Measurements from ENCODE around the gene RSBN1L.

DNA sequence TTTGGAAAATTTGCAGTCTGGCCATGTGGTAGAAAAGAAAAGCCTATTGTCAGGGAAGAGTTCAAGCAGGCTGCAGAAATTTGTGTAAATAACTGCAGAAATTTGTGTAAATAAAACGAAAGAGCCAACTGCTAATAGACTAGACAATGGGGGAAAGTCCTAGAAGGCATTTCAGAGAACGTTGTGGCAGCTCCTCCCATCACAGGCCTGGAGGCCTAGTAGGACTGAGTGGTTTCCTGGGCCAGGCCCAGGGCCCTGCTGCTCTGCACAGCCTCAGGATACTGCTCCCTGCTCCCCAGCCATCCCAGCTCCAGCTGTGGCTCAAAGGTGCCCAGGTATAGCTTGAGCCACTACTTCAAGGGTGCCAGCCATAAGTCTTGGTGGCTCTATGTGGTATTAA, 50.9 kb downstream of the RSBN1L start:
- TF ChIP-seq PPARA (CRISPR knock-in tag; IDR thresholded peaks at IDR 0.05; ENCODE audit: borderline replicate concordance): no peak
- no peak for TF ChIP-seq SNAI2 (CRISPR knock-in tag; IDR thresholded peaks at IDR 0.05)
- TF ChIP-seq OSR1 (CRISPR knock-in tag; IDR thresholded peaks at IDR 0.05): no peak
- TF ChIP-seq TSHZ2 (CRISPR knock-in tag; IDR thresholded peaks at IDR 0.05): no peak
- no peak for TF ChIP-seq POU6F1 (CRISPR knock-in tag; IDR thresholded peaks at IDR 0.05; ENCODE audit: borderline replicate concordance, low read depth)
- TF ChIP-seq TCF4 (CRISPR knock-in tag; IDR thresholded peaks at IDR 0.05; ENCODE audit: borderline replicate concordance): no peak
- no peak for TF ChIP-seq BACH2 (CRISPR knock-in tag; IDR thresholded peaks at IDR 0.05; ENCODE audit: borderline replicate concordance)
- TF ChIP-seq PATZ1 (CRISPR knock-in tag; IDR thresholded peaks at IDR 0.05; ENCODE audit: borderline replicate concordance): no peak
- no peak for TF ChIP-seq CSDC2 (CRISPR knock-in tag; IDR thresholded peaks at IDR 0.05)
- TF ChIP-seq ZC3H10 (CRISPR knock-in tag; IDR thresholded peaks at IDR 0.05): no peak
- TF ChIP-seq ZFP30 (CRISPR knock-in tag; IDR thresholded peaks at IDR 0.05): no peak
- TF ChIP-seq ESRRG (CRISPR knock-in tag; IDR thresholded peaks at IDR 0.05): no peak
- no peak for TF ChIP-seq ARNTL (CRISPR knock-in tag; IDR thresholded peaks at IDR 0.05; ENCODE audit: borderline replicate concordance, low read depth)

Measured in SK-N-SH treated with all-trans-retinoic acid at 6 μM for 48 hours (cell line).